Measurements from ENCODE around the gene ADAMTS20. TPM values are rescaled to one million over a fixed set of nuclear protein-coding genes. Genes with fewer than 3 reads are reported as not detected.
"Not testable (repeated sequence)": the region's sequence is repeated elsewhere in the genome, so short reads cannot be mapped to it uniquely, and the experiment has no call there.

The ADAMTS20 gene
- total RNA-seq, 1 experiment from 2014 or later = 0.07 TPM

- no peak for TF ChIP-seq CTCF (IDR thresholded peaks at IDR 0.05; ENCODE audit: insufficient read depth in 1 of 2, low read depth in 1 of 2, low read length in 1 of 2, severe bottlenecking in 1 of 2, unreplicated experiment in 1 of 2)
- peaks cover 2% of the 10 kb centered on the region for H3K27me3 Mint-ChIP-seq (ENCODE audit: insufficient read depth, unreplicated experiment)
- no peaks in the 10 kb centered on the region for H3K36me3 ChIP-seq (ENCODE audit: control insufficient read depth, insufficient read depth, low read length)
- H3K36me3 Mint-ChIP-seq (ENCODE audit: insufficient read depth, unreplicated experiment) = no peaks in the 10 kb centered on the region
- ChIA-PET POLR2A (no interaction called here), CTCF (no interaction called here)
- H3K27me3 ChIP-seq (replicated peaks; ENCODE audit: control insufficient read depth, insufficient read depth, low read length) = no peaks in the 10 kb centered on the region
- DNase-seq = no peak
- H3K4me1 ChIP-seq = no peaks in the 10 kb centered on the region
- H3K4me3 Mint-ChIP-seq (ENCODE audit: unreplicated experiment) = no peak overlapping the region
- no peak overlapping the region for H3K4me3 ChIP-seq (ENCODE audit: low read depth, low read length)
- BruUV-seq (replicated peaks) = no TSS peak
- peaks cover 25% of the 10 kb centered on the region for H3K9me3 ChIP-seq
- intact Hi-C loops (cut with micrococcal nuclease; ENCODE audit: unreplicated experiment) = loop anchor here (5.0 kb wide), 1 partner anchor 535 kb away; no protein-coding TSS in a partner anchor
- H3K4me1 Mint-ChIP-seq (ENCODE audit: low read depth, unreplicated experiment) = no peaks in the 10 kb centered on the region
- no peak overlapping the region for H3K27ac Mint-ChIP-seq (ENCODE audit: unreplicated experiment)
- peaks cover 34% of the 10 kb centered on the region for H3K9me3 Mint-ChIP-seq (ENCODE audit: unreplicated experiment)
Measured at GRCh38 chr12:43347026-43347425, 205.0 kb downstream of the ADAMTS20 start.

- no TSS peak for BruUV-seq (replicated peaks)
- no peak overlapping the region for H3K4me3 Mint-ChIP-seq (ENCODE audit: unreplicated experiment)
- Histone ChIP-seq H3K4me3 (ENCODE audit: low read depth, low read length) (no peak overlapping the region), H3K4me1 (no peaks in the 10 kb centered on the region), H3K36me3 (ENCODE audit: control insufficient read depth, insufficient read depth, low read length) (no peaks in the 10 kb centered on the region), H3K9me3 (peaks cover 25% of the 10 kb centered on the region), H3K27me3 (replicated peaks; ENCODE audit: control insufficient read depth, insufficient read depth, low read length) (no peaks in the 10 kb centered on the region)
- ChIA-PET CTCF (no interaction called here), POLR2A (no interaction called here)
- H3K36me3 Mint-ChIP-seq (ENCODE audit: insufficient read depth, unreplicated experiment) = no peaks in the 10 kb centered on the region
- H3K27me3 Mint-ChIP-seq (ENCODE audit: insufficient read depth, unreplicated experiment) = peaks cover 2% of the 10 kb centered on the region
- no peak for DNase-seq
- H3K27ac Mint-ChIP-seq (ENCODE audit: unreplicated experiment) = no peak overlapping the region
- no peak for TF ChIP-seq CTCF (IDR thresholded peaks at IDR 0.05; ENCODE audit: insufficient read depth in 1 of 2, low read depth in 1 of 2, low read length in 1 of 2, severe bottlenecking in 1 of 2, unreplicated experiment in 1 of 2)
- no peaks in the 10 kb centered on the region for H3K4me1 Mint-ChIP-seq (ENCODE audit: low read depth, unreplicated experiment)
- intact Hi-C loops (cut with micrococcal nuclease; ENCODE audit: unreplicated experiment) = loop anchor here (5.0 kb wide), 1 partner anchor 537 kb away; no protein-coding TSS in a partner anchor
- peaks cover 36% of the 10 kb centered on the region for H3K9me3 Mint-ChIP-seq (ENCODE audit: unreplicated experiment)
Measured at GRCh38 chr12:43345023-43345422, 207.0 kb downstream of the ADAMTS20 start.

- H3K27me3 ChIP-seq (replicated peaks; ENCODE audit: control insufficient read depth, insufficient read depth, low read length); H3K4me1 ChIP-seq; BruUV-seq (replicated peaks); H3K4me1 Mint-ChIP-seq (ENCODE audit: low read depth, unreplicated experiment); H3K4me3 Mint-ChIP-seq (ENCODE audit: unreplicated experiment); H3K36me3 Mint-ChIP-seq (ENCODE audit: insufficient read depth, unreplicated experiment); H3K4me3 ChIP-seq (ENCODE audit: low read depth, low read length); CTCF ChIA-PET; H3K27me3 Mint-ChIP-seq (ENCODE audit: insufficient read depth, unreplicated experiment); H3K36me3 ChIP-seq (ENCODE audit: control insufficient read depth, insufficient read depth, low read length); H3K27ac Mint-ChIP-seq (ENCODE audit: unreplicated experiment); DNase-seq; intact Hi-C loops (cut with micrococcal nuclease; ENCODE audit: unreplicated experiment): not testable (repeated sequence)
- H3K9me3 Mint-ChIP-seq (ENCODE audit: unreplicated experiment) = peaks cover 36% of the 10 kb centered on the region
- POLR2A ChIA-PET = interaction anchor here (0.6 kb wide), 1 partner anchor 204 kb away, joined by 3 read pairs; no protein-coding TSS in a partner anchor
- peaks cover 25% of the 10 kb centered on the region for H3K9me3 ChIP-seq
Measured at GRCh38 chr12:43341785-43342313, 210.2 kb downstream of the ADAMTS20 start.

All from Caco-2 (cell line).